GM23338 (cell line): ENCODE data around the gene PCBP4. TPM values are rescaled to one million over a fixed set of nuclear protein-coding genes. Genes with fewer than 3 reads are reported as not detected.

Experiments
- ATAC-seq: fragments of 200-7000 bp; cut with Tn5 transposase; 3 replicates; pipeline ENCODE4 v1.9.1; 2020
- DNase-seq: peaks from one replicate; pipeline ENCODE4 v3.0.0-alpha.2; 2015; ENCODE audit warnings: low spot score
- H2AFZ ChIP-seq: fragments of 200-600 bp; sonication (generic); 2 replicates; pipeline ENCODE4 v1.8.0; 2016; ENCODE audit warnings: antibody characterized with exemption, mild to moderate bottlenecking, moderate library complexity
- H3F3A ChIP-seq: fragments of 200-600 bp; sonication (generic); replicated peaks from 2 replicates; pipeline ENCODE4 v1.8.0; 2017; ENCODE audit warnings: antibody characterized with exemption, mixed run types, low read depth
- H3K27ac ChIP-seq: fragments of 200-600 bp; sonication (generic); 2 replicates; pipeline ENCODE4 v1.6.1; 2016; ENCODE audit warnings: low read depth
- H3K27me3 ChIP-seq: fragments of 200-600 bp; sonication (generic); 2 replicates; pipeline ENCODE4 v1.8.0; 2016; ENCODE audit warnings: mild to moderate bottlenecking, mixed run types, moderate library complexity; ENCODE audit not compliant: insufficient read depth
- H3K36me3 ChIP-seq: fragments of 200-600 bp; sonication (generic); 2 replicates; pipeline ENCODE4 v1.8.0; 2016; ENCODE audit warnings: mild to moderate bottlenecking; ENCODE audit not compliant: insufficient read depth
- H3K4me1 ChIP-seq: fragments of 200-600 bp; sonication (generic); 2 replicates; pipeline ENCODE4 v1.8.0; 2016; ENCODE audit warnings: mild to moderate bottlenecking, moderate library complexity; ENCODE audit not compliant: insufficient read depth
- H3K4me2 ChIP-seq: fragments of 200-600 bp; sonication (generic); 2 replicates; pipeline ENCODE4 v1.7.1; 2017; ENCODE audit warnings: mixed run types
- H3K4me3 ChIP-seq: fragments of 200-600 bp; sonication (generic); 2 replicates; pipeline ENCODE4 v1.6.1; 2016; ENCODE audit warnings: mixed run types
- H3K79me2 ChIP-seq: fragments of 200-600 bp; sonication (generic); replicated peaks from 2 replicates; pipeline ENCODE4 v1.8.0; 2017; ENCODE audit warnings: mild to moderate bottlenecking; ENCODE audit not compliant: insufficient read depth
- H3K9me2 ChIP-seq: fragments of 200-600 bp; sonication (generic); 2 replicates; pipeline ENCODE4 v1.8.0; 2017; ENCODE audit not compliant: insufficient read depth
- H4K20me1 ChIP-seq: fragments of 200-600 bp; sonication (generic); replicated peaks from 2 replicates; pipeline ENCODE4 v1.8.0; 2017; ENCODE audit warnings: mild to moderate bottlenecking; ENCODE audit not compliant: insufficient read depth
- H3K27ac Mint-ChIP-seq: 2 replicates; pipeline ENCODE4 v1.8.0; 2020; ENCODE audit warnings: inconsistent platforms, mild to moderate bottlenecking, moderate library complexity, mixed read lengths
- H3K27me3 Mint-ChIP-seq: 3 replicates; pipeline ENCODE4 v1.8.0; 2022; ENCODE audit warnings: low read depth, mild to moderate bottlenecking, moderate library complexity, mixed read lengths, inconsistent platforms; ENCODE audit not compliant: insufficient read depth, poor library complexity
- H3K36me3 Mint-ChIP-seq: 3 replicates; pipeline ENCODE4 v1.8.0; 2021; ENCODE audit warnings: low read depth, mild to moderate bottlenecking, inconsistent platforms, moderate library complexity, mixed read lengths
- H3K4me1 Mint-ChIP-seq: 3 replicates; pipeline ENCODE4 v1.8.0; 2020; ENCODE audit warnings: mild to moderate bottlenecking, inconsistent platforms, mixed read lengths
- H3K4me3 Mint-ChIP-seq: 3 replicates; pipeline ENCODE4 v1.8.0; 2021; ENCODE audit warnings: moderate library complexity, mild to moderate bottlenecking, inconsistent platforms, mixed read lengths
- H3K9me3 Mint-ChIP-seq: 3 replicates; pipeline ENCODE4 v1.8.0; 2020; ENCODE audit warnings: moderate library complexity, mild to moderate bottlenecking, inconsistent platforms, mixed read lengths
- CREB1 ChIP-seq: fragments of 250-450 bp; sonication (Bioruptor Pico); IDR thresholded peaks from 2 replicates; pipeline ENCODE4 v1.5.0; 2020; ENCODE audit warnings: low read depth, mild to moderate bottlenecking, moderate library complexity
- ETS1 ChIP-seq: IDR thresholded peaks from 2 replicates; pipeline ENCODE4 v1.6.1; 2016; ENCODE audit warnings: antibody characterized with exemption
- EZH2 ChIP-seq: fragments of 200-600 bp; sonication (generic); IDR thresholded peaks from one replicate; pipeline ENCODE4 v1.8.0; 2017; ENCODE audit warnings: antibody characterized with exemption, mild to moderate bottlenecking, low read depth; ENCODE audit not compliant: unreplicated experiment
- EZH2phosphoT487 ChIP-seq: fragments of 200-600 bp; sonication (generic); IDR thresholded peaks from one replicate; pipeline ENCODE4 v1.8.1; 2018; ENCODE audit warnings: antibody characterized with exemption; ENCODE audit not compliant: unreplicated experiment
- JUNB ChIP-seq: IDR thresholded peaks from one replicate; pipeline ENCODE4 v1.6.1; 2016; ENCODE audit warnings: antibody characterized with exemption; ENCODE audit not compliant: unreplicated experiment
- NANOG ChIP-seq: IDR thresholded peaks from 2 replicates; pipeline ENCODE4 v1.6.1; 2016; ENCODE audit warnings: antibody characterized with exemption, borderline replicate concordance
- POLR2AphosphoS5 ChIP-seq: IDR thresholded peaks from 2 replicates; pipeline ENCODE4 v1.6.1; 2016; ENCODE audit warnings: antibody characterized with exemption, low read depth
- REST ChIP-seq: IDR thresholded peaks from one replicate; pipeline ENCODE4 v1.6.1; 2018; ENCODE audit warnings: antibody characterized with exemption; ENCODE audit not compliant: unreplicated experiment
- STAT1 ChIP-seq: IDR thresholded peaks from one replicate; pipeline ENCODE4 v1.6.1; 2016; ENCODE audit warnings: antibody characterized with exemption; ENCODE audit not compliant: unreplicated experiment
- ZNF114 ChIP-seq: fragments of 250-450 bp; sonication (Bioruptor Pico); IDR thresholded peaks from 2 replicates; pipeline ENCODE4 v1.5.0; 2020; ENCODE audit warnings: mild to moderate bottlenecking, moderate library complexity
- ZNF331 ChIP-seq: fragments of 250-450 bp; sonication (Bioruptor Pico); IDR thresholded peaks from 2 replicates; pipeline ENCODE4 v1.5.0; 2020; ENCODE audit warnings: low read depth, mild to moderate bottlenecking, moderate library complexity
- ZNF462 ChIP-seq: fragments of 250-450 bp; sonication (Bioruptor Pico); IDR thresholded peaks from 2 replicates; pipeline ENCODE4 v1.5.0; 2020; ENCODE audit warnings: mild to moderate bottlenecking, moderate library complexity
- polyA plus RNA-seq: library from polyadenylated mRNA; unstranded; fragments of >200 nt; fragmentation: Nextera tagmentation; extraction: Ambion mirVana; gene quantifications from 2 replicates; pipeline ENCODE4 v1.2.1, GENCODE V29; 2016
- total RNA-seq: library from RNA; depleted of rRNA; stranded (reverse); fragments of >200 nt; shearing (Covaris generic); gene quantifications from 2 replicates; pipeline ENCODE4 v1.2.3, GENCODE V29; 2014
- TF ChIP-seq, protein P1 (sequence below), 2 experiments: fragments of 200-600 bp in 1 of 2; sonication (generic) in 1 of 2; conservative IDR thresholded peaks; 2 replicates each; pipeline versions ENCODE4 v1.5.1 to v1.6.1; 2016 to 2017; ENCODE audit warnings: antibody characterized with exemption in 2 of 2, low read depth in 2 of 2, mild to moderate bottlenecking in 2 of 2, moderate library complexity in 1 of 2

PCBP4 gene
- total and polyA plus RNA-seq, 2 experiments from 2014 or later: 11.8 to 37.6 TPM

GRCh38 chr3:51977446-51978142 is 10.3 kb upstream of the PCBP4 start:
- Histone ChIP-seq H3K36me3 (no peaks in the 10 kb centered on the region), H4K20me1 (no peaks in the 10 kb centered on the region), H3F3A (peaks cover 32% of the 10 kb centered on the region), H3K27me3 (peaks cover 38% of the 10 kb centered on the region), H3K4me3 (no peak overlapping the region), H2AFZ (no peak overlapping the region), H3K4me2 (no peak overlapping the region), H3K79me2 (no peaks in the 10 kb centered on the region), H3K4me1 (peaks cover 26% of the 10 kb centered on the region), H3K27ac (no peak overlapping the region), H3K9me2 (no peaks in the 10 kb centered on the region)
- H3K27ac Mint-ChIP-seq: no peak overlapping the region
- no peak overlapping the region for H3K4me3 Mint-ChIP-seq
- peaks cover 42% of the 10 kb centered on the region for H3K27me3 Mint-ChIP-seq
- TF ChIP-seq ZNF331 (no peak), JUNB (no peak), POLR2AphosphoS5 (no peak), ETS1 (no peak), CREB1 (CRISPR knock-in tag) (no peak), ZNF462 (CRISPR knock-in tag) (no peak), EZH2 (no peak), REST (no peak), ZNF114 (CRISPR knock-in tag) (no peak), NANOG (no peak), EZH2phosphoT487 (no peak), STAT1 (no peak)
- TF ChIP-seq, protein P1, sequence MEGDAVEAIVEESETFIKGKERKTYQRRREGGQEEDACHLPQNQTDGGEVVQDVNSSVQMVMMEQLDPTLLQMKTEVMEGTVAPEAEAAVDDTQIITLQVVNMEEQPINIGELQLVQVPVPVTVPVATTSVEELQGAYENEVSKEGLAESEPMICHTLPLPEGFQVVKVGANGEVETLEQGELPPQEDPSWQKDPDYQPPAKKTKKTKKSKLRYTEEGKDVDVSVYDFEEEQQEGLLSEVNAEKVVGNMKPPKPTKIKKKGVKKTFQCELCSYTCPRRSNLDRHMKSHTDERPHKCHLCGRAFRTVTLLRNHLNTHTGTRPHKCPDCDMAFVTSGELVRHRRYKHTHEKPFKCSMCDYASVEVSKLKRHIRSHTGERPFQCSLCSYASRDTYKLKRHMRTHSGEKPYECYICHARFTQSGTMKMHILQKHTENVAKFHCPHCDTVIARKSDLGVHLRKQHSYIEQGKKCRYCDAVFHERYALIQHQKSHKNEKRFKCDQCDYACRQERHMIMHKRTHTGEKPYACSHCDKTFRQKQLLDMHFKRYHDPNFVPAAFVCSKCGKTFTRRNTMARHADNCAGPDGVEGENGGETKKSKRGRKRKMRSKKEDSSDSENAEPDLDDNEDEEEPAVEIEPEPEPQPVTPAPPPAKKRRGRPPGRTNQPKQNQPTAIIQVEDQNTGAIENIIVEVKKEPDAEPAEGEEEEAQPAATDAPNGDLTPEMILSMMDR (conservative IDR thresholded peaks at IDR 0.05; ENCODE audit: low read depth in 2 of 2): no peak
- H3K36me3 Mint-ChIP-seq: no peaks in the 10 kb centered on the region
- ATAC-seq (no peak), DNase-seq (no peak)
- no peaks in the 10 kb centered on the region; the same call in 2 of the 3 replicates for H3K9me3 Mint-ChIP-seq
- H3K4me1 Mint-ChIP-seq: peaks cover 18% of the 10 kb centered on the region
